Stimulated activated CD4-positive, alpha-beta T cell treated with anti-CD3 and anti-CD28 coated beads, TNF-alpha, amount 100 ng/mL, for 24 hours (primary cell): ENCODE results near the gene TBC1D3D.
"Not testable (repeated sequence)": the region's sequence is repeated elsewhere in the genome, so short reads cannot be mapped to it uniquely, and the experiment has no call there.

Experiments
- DNase-seq, 3 experiments: peaks; one replicate each; pipeline ENCODE4 v3.0.0-alpha.2; 2020; ENCODE audit warnings: low read depth in 3 of 3

The TBC1D3D gene

DNA sequence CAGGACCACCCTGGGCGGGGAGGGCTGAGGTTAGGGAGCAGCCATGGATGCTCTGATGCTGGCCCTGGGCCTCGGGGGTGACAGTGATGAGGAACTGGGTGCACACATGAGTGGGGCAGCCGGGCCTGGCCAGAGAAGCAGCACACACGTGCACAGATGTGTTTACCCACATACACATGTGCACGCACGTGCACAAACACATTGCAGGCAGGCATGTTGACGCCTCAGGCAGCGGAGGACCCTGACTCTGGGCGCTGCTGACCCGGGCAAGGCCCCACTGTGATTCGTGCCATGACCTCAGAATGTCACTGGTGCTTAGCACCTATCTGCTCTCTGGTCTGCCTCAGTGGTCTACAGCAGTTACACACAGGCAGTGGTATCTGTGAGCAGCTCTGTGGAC lies at the start of gene TBC1D3D:
TSS of gene TBC1D3D (plus strand) at position 301 of the 400 bp plus-strand sequence. CDS start 1,585 bp downstream, outside the sequence.
- DNase-seq: not testable (repeated sequence)

DNA sequence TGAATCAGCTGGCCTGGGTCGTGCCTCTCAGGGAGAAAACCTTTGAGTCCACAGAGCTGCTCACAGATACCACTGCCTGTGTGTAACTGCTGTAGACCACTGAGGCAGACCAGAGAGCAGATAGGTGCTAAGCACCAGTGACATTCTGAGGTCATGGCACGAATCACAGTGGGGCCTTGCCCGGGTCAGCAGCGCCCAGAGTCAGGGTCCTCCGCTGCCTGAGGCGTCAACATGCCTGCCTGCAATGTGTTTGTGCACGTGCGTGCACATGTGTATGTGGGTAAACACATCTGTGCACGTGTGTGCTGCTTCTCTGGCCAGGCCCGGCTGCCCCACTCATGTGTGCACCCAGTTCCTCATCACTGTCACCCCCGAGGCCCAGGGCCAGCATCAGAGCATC lies 14.8 kb upstream of the TBC1D3D start, which contains the start of gene TBC1D3L:
TSS of gene TBC1D3L (minus strand) at position 101 of the 400 bp plus-strand sequence. CDS start 1,540 bp downstream, outside the sequence.
- not testable (repeated sequence) for DNase-seq
